Measurements from ENCODE around the gene CELF1.

- TF ChIP-seq POLR2AphosphoS5 (IDR thresholded peaks at IDR 0.05) (no peak), POLR2A (IDR thresholded peaks at IDR 0.05) (no peak), CTCF (IDR thresholded peaks at IDR 0.05) (no peak), EP300 (IDR thresholded peaks at IDR 0.05) (no peak)
These were observed 20.4 kb upstream of the CELF1 start for GRCh38 chr11:47573321-47573720.

All from gastroesophageal sphincter (tissue), 3 donors.